NCI-H460 (cell line): Measurements from ENCODE around the gene CST3. TPM values are rescaled to one million over a fixed set of nuclear protein-coding genes. Genes with fewer than 3 reads are reported as not detected.
"Not testable (repeated sequence)": the region's sequence is repeated elsewhere in the genome, so short reads cannot be mapped to it uniquely, and the experiment has no call there.

Experiments
- DNase-seq: peaks from one replicate; pipeline ENCODE4 v3.0.0-alpha.2; 2016; ENCODE audit warnings: low read depth; ENCODE audit errors: extremely low read depth
- total RNA-seq: library from RNA; depleted of rRNA; stranded (reverse); fragments of >200 nt; shearing (Covaris generic); gene quantifications from 2 replicates; pipeline ENCODE4 v1.2.3, GENCODE V29; 2014

CST3 gene
- total RNA-seq, 1 experiment from 2014 or later = 225 TPM

- no peak for DNase-seq
Measured at GRCh38 chr20:23629542-23630391, 8.0 kb downstream of the CST3 start.

- peak; percentile 52 for DNase-seq
Measured at GRCh38 chr20:23629017-23629541, 8.7 kb downstream of the CST3 start.

- no peak for DNase-seq
Measured at GRCh38 chr20:23628402-23629016, 9.2 kb downstream of the CST3 start.

- no peak for DNase-seq
Measured at GRCh38 chr20:23627501-23627900, 10.3 kb downstream of the CST3 start.

GRCh38 chr20:23626040-23626620 lies 11.6 kb downstream of the CST3 start:
- DNase-seq = peak; percentile 26

- no peak for DNase-seq
Measured at GRCh38 chr20:23625236-23625964, 12.4 kb downstream of the CST3 start.

- no peak for DNase-seq
Measured at GRCh38 chr20:23624324-23624691, 13.4 kb downstream of the CST3 start.

- no peak for DNase-seq
Measured at GRCh38 chr20:23623666-23624323, 14.0 kb downstream of the CST3 start.

- DNase-seq = peak; percentile 83
Measured at GRCh38 chr20:23622839-23623343, 14.9 kb downstream of the CST3 start.

GRCh38 chr20:23622401-23622800 lies 15.4 kb downstream of the CST3 start:
- DNase-seq = not testable (repeated sequence)

GRCh38 chr20:23620670-23621386 lies 16.9 kb downstream of the CST3 start:
- not testable (repeated sequence) for DNase-seq

GRCh38 chr20:23614163-23614562 lies 23.6 kb downstream of the CST3 start:
- DNase-seq = no peak

GRCh38 chr20:23613676-23614075 lies 24.1 kb downstream of the CST3 start:
- no peak for DNase-seq

GRCh38 chr20:23612396-23612795 lies 25.4 kb downstream of the CST3 start:
- no peak for DNase-seq

- no peak for DNase-seq
Measured at GRCh38 chr20:23609486-23610109, 28.2 kb downstream of the CST3 start.

- no peak for DNase-seq
Measured at GRCh38 chr20:23608251-23608846, 29.4 kb downstream of the CST3 start.

GRCh38 chr20:23607497-23608245 lies 30.1 kb downstream of the CST3 start:
- no peak for DNase-seq

GRCh38 chr20:23606652-23607049 lies 31.1 kb downstream of the CST3 start:
- DNase-seq = peak; percentile 74
